ENCODE data around the gene MAG. TPM values are rescaled to one million over a fixed set of nuclear protein-coding genes. Genes with fewer than 3 reads are reported as not detected.
A peak's percentile ranks its signal among the peaks of the same experiment; 100 is the strongest.

MAG gene
- total and polyA plus RNA-seq, 10 of the 15 experiments (the other 5 are each of a cell fraction or from before 2014, with no cell fraction given) = 0.03 to 0.82 (median 0.17) TPM; not detected in 2

- Histone ChIP-seq H3K4me3 (no peak overlapping the region), H3K27ac (ENCODE audit: control insufficient read depth, insufficient read depth) (no peak overlapping the region), H3K4me1 (ENCODE audit: control insufficient read depth, insufficient read depth, low read length) (peaks cover 26% of the 10 kb centered on the region), H4K20me1 (ENCODE audit: control insufficient read depth, insufficient read depth) (no peaks in the 10 kb centered on the region), H3K9ac (ENCODE audit: control insufficient read depth, insufficient read depth, low read length) (peak overlapping the region; percentile 25; the same call in 1 of the 2 replicates), H3K9me3 (replicated peaks; ENCODE audit: control insufficient read depth, insufficient read depth, low read length) (no peaks in the 10 kb centered on the region), H3K27me3 (replicated peaks in 1 of 2; ENCODE audit: control insufficient read depth in 2 of 2, insufficient read depth in 2 of 2, low read length in 1 of 2) (no peaks in the 10 kb centered on the region), H3K79me2 (ENCODE audit: control insufficient read depth, insufficient read depth, low read length) (no peaks in the 10 kb centered on the region), H2AFZ (ENCODE audit: control insufficient read depth, low read depth, low read length) (peak overlapping the region; percentile 52), H3K4me2 (ENCODE audit: control insufficient read depth, insufficient read depth) (peak overlapping the region; percentile 57; the same call in 1 of the 2 replicates), H3K36me3 (ENCODE audit: control insufficient read depth in 2 of 2, insufficient read depth in 2 of 2, low read length in 1 of 2) (no peaks in the 10 kb centered on the region)
- intact Hi-C loops (cut with micrococcal nuclease; ENCODE audit: unreplicated experiment) (no loop called here), in situ Hi-C loops (cut with MboI) (no loop called here)
- DNase-seq (ENCODE audit: low read depth, low spot score) (no peak), FAIRE-seq (no peak), ATAC-seq (peak; percentile 80)
- CTCF ChIA-PET = interaction anchor here (0.6 to 0.7 kb wide), 2 partner anchors 154 to 445 kb away, joined by 3 read pairs; no protein-coding TSS in a partner anchor
- RAD21 ChIA-PET (ENCODE audit: unreplicated experiment) = interaction anchor here (0.6 to 1.9 kb wide), 4 partner anchors 27 to 117 kb away, joined by 3 to 7 read pairs (median 4); partner anchors contain the start of gene CD22
- POLR2A ChIA-PET = interaction anchor here (0.5 to 1.9 kb wide), 2 partner anchors 37 to 165 kb away, joined by 3 to 5 read pairs; no protein-coding TSS in a partner anchor
- SMC1A ChIA-PET (ENCODE audit: uncharacterized antibody, unreplicated experiment) = interaction anchor here (0.7 to 1.2 kb wide), 5 partner anchors 9 to 213 kb away, joined by 3 to 4 read pairs (median 3); partner anchors contain the start of gene FFAR1
- BruUV-seq (replicated peaks) = no TSS peak
- WGBS (ENCODE audit: insufficient coverage, insufficient replicate concordance, low lambda C conversion rate, missing lambda C conversion rate) = 6% methylated on average over 24 of the region's 24 CpGs
- TF ChIP-seq SIX5 (IDR thresholded peaks at IDR 0.05; ENCODE audit: low read depth, low read length, severe bottlenecking) (no peak), RELA (IDR thresholded peaks at IDR 0.05; ENCODE audit: borderline replicate concordance, partially characterized antibody) (no peak), CREB1 (IDR thresholded peaks at IDR 0.05; ENCODE audit: low read depth) (peak; percentile 28; the same call in 1 of the 2 replicates), GABPA (IDR thresholded peaks at IDR 0.05; ENCODE audit: low read depth) (no peak), ZNF687 (IDR thresholded peaks at IDR 0.05) (0 out of 2 replicates have a peak, but pooled peaks have one; percentile 44), USF1 (IDR thresholded peaks at IDR 0.05; ENCODE audit: borderline replicate concordance, extremely low read length, insufficient read depth, low read depth, low read length) (peak; percentile 22), HDAC2 (IDR thresholded peaks at IDR 0.05) (no peak), PKNOX1 (IDR thresholded peaks at IDR 0.05) (peak; percentile 35; the same call in 1 of the 2 replicates), PRDM15 (CRISPR knock-in tag; IDR thresholded peaks at IDR 0.05) (no peak), CEBPB (IDR thresholded peaks at IDR 0.05; ENCODE audit: borderline replicate concordance in 1 of 2, low read depth in 2 of 2, low read length in 2 of 2) (no peak), MXI1 (IDR thresholded peaks at IDR 0.05; ENCODE audit: low read depth, low read length) (no peak), DPF2 (IDR thresholded peaks at IDR 0.05) (peak; percentile 57; the same call in 1 of the 2 replicates)
These were observed 4.0 kb downstream of the MAG start for GRCh38 chr19:35295792-35296462.

Measured in GM12878 (cell line).